ENCODE measurements around the gene GPX4.
A peak's percentile ranks its signal among the peaks of the same experiment; 100 is the strongest.
"Not testable (repeated sequence)": the region's sequence is repeated elsewhere in the genome, so short reads cannot be mapped to it uniquely, and the experiment has no call there.

GPX4 gene

DNA sequence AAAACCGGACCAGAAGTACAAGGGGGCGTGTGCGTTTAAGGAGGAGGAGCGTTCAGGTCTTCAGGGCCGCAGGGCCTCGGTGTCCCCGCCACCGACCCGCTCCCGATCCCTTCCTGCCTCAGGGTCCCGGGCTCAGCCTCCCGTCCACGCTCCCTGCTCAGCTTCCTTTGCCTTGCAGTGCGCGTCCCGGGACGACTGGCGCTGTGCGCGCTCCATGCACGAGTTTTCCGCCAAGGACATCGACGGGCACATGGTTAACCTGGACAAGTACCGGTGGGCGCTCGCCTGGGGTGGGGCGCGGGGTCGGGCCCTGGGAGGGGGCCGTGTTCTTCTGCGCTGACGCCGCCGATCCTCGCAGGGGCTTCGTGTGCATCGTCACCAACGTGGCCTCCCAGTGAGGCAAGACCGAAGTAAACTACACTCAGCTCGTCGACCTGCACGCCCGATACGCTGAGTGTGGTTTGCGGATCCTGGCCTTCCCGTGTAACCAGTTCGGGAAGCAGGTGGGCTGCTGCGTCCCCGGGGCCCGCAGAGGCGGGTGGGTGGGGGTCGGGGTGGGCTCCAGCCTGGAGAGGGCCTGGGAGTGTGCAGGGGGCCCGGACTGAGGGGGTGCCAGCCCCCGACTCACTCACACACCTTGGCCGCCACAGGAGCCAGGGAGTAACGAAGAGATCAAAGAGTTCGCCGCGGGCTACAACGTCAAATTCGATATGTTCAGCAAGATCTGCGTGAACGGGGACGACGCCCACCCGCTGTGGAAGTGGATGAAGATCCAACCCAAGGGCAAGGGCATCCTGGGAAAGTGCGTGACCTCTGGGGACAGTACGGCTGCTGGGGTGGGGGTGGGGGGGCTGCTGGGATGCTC, 1.4 kb downstream of the GPX4 start:
- DNase-seq, result no peak

DNA sequence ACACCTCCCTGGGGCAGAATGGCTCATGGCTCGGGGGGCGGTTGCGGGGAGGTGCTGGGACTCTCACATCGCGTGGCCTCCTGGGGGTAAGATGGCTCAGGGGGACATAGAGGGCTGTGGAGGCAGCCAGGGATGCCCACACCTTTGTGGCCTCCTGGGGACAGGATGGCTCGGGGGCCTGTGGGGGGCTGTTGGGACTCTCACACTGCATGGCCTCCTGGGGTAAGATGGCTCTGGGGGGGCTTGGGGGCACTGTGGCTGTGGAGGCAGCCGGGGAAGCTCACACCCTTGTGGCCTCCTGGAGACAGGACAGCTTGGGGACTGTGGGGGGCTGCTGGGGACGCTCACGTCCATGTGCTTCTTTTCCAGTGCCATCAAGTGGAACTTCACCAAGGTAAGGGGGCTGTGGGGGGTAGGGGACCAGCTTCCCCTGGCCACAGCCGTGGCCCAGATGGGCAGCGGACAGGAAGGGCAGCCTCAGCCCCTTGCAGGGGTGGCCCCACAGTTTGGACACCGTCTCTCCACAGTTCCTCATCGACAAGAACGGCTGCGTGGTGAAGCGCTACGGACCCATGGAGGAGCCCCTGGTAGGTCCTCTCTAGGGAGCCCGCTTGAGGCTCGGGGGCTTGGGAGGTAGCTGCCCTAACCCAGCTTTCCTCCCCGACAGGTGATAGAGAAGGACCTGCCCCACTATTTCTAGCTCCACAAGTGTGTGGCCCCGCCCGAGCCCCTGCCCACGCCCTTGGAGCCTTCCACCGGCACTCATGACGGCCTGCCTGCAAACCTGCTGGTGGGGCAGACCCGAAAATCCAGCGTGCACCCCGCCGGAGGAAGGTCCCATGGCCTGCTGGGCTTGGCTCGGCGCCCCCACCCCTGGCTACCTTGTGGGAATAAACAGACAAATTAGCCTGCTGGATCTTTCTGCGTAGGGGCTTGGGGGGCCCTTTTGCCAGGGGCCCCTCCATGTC, 2.4 kb downstream of the GPX4 start:
- DNase-seq, result no peak

DNA sequence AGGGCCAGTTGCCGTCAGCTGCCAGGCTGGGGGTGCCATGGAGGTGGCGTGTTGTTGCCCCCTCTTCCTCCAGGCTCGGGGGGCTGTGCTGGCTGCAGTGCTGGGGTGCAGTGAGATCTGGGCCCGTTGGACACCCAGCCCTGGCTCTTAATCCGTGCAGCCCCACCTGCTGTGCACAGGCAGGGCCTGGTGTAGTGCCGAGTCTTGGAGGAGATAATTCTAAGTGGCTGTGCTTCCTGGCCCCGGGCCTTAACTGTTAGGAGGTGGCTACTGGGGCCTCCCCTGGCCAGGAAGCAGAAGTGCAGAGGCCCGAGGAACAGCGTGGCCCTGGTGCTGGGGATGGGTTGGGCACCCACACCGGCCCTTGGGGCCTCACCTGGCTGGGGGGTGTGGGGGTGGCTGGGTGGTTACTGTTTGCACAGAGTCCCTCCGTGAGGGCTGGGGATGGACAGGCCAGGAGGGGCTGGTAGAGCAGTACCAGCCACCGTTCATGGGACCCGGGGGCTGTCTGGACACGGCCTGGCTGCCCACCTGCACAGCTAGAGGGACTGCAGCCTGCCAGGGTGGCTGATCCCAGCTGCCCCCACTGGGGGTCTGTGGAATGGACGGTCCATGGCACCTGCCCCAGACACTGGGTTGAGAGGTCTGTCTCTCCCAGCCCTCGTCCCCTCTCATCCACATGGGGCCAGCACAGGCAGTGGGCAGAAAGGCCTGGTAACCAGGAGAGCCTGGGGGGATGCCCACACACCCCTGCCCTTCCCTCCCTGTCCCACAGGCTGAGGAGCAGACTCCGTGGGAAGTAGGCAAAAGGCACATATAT, 3.3 kb downstream of the GPX4 start:
- DNase-seq, result no peak

DNA sequence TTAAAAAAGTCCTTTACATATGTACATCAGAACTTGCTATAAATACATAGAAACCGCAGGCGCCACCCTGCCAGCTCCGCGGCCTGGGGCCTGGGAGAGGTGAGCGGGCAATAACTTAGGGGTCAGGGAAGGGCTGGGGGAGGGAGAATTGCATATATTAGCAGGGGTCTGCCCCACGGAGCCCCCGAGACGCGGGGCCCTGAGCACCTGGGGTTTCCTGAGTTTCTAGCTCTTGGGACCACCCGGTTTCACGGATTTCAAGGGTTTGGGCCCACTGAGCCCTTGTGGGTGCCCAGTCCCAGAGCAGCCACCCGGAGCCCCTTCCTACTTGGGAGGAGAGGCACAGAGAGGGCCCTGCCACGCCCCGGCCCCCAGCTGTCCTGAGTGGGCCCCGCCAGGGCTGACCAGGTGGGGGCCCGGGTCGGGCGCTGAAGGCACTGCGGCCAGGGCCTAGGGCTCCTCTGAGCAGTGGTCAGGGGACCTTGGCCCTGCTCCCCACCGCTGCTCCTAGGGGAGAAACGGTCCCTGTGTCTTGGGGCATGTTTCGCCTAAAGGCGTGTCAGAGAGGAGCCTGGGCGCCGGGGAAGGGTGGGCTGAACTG, 4.0 kb downstream of the GPX4 start:
- DNase-seq, result no peak

DNA sequence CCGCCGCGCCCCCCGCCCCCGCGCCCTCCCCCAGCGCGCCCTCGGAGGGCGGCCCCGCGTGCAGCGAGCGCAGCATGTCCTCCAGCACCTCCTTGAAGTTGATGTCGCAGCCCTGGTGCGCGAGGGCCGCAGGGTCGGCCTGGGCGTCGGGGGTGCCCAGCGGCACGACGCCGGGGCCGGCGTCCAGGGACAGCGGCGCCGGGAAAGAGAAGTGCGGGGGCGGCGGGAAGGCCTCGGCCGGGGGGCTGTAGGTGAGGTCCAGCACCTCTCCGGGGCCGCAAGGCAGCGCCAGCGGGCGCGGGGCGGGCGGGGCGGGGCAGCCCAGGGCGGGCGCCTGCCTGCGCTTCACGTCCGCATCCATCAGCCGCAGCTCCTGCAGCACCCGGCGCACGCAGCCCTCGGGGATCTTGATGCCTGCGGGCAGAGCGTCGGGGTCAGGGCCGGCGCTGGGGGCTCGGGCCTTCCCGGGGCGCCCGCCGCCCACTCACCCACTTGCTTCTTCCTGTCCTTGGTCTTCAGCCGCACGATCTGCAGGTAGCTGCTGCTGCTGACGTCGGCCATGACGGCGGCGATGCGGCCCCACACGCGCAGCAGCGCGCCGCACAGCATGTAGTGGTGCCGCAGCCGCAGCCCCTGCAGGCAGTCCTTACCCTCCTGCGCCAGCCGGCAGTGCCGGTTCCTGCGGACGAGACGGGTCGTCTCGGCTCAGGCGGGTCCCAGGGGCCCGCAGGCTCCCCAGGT, 4.7 kb downstream of the GPX4 start:
- DNase-seq, result no peak

DNA sequence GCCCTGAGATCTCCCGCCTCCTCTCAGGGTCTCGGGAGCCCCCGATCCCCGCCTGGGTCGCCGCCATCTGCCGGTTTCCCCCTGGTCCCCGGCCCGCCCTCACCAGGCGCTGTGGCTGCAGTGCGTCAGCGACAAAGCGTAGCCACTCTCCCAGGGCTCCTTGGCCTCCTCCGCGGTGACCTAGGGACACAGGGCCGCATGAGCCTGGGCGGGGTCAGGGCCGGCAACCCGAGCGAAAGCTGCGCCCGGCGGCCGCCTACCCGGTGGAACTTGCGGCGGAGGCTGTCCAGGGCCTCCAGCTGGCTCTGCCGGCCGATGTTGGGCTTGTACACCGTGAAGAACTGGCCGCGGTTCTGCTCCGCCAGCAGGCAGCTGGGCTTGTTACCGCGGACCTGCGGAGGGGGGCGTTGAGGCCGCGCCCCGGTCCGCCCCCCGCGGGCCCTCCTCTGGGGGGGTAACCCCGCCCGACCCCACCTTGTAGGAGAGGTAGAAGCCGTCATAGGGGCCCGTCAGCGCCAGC, 5.3 kb downstream of the GPX4 start:
- DNase-seq, result no peak

DNA sequence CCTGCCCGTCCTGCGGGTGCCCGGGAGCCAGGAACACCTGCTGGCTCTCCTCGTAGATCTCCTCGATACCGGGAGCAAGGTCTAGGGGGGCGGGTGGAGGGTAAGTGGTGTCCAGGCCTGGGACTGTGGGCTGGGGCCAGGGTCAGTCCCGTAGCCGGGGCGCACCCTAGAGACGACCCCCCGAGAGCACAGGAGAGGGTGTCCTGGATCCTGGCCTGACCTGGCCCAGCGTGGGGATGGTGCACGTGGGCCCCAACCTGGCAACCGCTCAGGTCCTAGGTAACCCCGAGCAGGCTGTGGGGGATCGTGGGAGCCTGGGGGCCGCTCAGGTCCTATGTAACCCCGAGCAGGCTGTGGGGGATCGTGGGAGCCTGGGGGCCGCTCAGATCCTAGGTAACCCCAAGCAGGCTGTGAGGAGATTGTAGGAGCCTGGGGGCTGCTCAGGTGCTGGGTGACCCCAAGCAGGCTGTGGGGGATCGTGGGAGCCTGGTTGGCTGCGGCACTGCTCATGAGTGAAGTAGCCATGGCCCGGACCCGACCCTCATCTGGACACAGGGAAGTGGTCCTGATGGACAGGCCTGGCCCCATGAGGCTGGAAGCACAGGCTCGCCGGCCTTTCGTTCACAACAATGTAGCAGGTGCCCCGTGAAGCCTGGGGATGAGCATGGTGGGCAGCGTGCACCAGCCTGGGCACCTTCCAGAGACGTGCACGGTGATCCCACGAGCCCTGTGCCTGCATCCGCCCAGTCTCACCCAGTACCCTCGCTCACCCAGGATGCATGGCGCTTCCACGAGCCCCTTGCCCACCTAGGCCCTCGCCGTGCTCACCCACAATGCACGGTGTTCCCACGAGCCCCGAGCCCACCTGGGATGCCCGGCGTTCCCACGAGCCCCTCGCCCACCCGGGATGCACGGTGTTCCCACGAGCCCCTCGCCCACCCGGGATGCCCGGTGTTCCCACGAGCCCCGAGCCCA, 6.2 kb downstream of the GPX4 start:
- DNase-seq, result no peak

DNA sequence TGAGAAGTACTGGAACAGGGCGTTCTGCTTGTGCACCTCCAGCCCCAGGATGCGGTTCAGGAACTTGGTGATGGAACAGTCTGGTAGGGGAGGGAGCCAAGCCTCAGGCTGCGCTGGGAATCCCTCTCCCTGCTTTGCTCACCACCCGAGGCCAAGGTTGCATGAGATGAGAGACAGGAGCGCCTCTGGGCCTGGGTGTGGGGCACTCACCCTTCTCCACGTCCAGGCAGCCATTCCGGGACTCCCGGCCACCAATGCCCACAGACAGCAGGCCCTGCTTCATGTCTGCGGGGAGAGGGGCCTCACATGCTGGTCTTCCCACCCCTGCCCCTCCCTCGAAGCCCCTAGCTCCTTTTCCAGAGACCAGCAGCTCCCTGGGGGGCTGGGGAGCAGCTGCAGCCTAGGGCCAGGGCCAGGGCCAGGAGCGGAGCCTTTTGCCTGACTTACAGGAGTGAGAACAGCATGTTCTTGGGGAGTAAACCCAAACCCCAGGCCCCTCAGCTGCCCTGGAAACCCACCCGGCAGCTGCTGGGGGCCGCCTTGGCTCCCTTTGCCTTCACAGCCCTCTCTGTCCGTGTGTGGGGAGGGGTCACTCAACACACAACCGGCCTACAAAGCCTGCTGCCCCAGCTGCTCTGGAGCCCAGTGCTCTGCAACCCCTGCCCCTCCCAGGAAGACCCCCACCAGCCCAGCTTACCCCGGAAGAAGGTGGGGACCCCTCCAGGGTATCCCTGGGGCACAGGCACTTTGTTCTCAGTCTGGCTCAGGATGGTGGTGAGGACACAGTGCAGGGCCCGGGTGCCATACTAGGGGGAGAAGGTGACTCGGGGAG, 7.2 kb downstream of the GPX4 start:
- no peak for DNase-seq

DNA sequence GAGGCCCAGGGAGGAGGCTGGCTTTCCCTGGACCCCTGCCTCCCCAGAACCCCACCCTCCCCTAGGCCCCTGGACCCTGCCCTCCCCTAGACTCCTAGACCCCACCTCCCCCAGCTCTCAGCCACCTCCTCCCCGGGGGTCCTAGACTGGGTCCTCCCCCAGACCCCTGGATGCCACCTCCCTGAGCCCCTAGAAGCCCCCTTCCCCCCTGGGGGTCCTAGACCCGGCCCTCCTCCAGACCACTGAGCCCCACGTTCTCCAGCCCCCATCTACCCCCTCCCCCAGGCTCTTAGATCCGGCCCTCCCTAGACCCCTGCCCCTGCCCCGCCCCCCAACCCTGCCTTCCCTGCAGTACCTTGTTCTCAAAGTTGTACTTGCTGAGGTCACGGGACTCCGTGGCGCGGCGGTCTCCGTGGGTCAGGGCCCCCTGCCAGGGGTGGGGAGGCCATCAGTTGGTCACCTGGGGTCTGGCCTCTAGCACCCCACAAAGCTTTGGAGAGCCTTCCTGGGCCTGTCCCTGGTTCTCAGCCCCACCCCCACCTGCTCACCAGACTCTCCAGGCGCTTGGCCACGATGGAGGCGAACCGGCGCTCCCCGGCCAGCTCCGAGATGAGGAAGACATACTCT, 8.0 kb downstream of the GPX4 start:
- no peak for DNase-seq

DNA sequence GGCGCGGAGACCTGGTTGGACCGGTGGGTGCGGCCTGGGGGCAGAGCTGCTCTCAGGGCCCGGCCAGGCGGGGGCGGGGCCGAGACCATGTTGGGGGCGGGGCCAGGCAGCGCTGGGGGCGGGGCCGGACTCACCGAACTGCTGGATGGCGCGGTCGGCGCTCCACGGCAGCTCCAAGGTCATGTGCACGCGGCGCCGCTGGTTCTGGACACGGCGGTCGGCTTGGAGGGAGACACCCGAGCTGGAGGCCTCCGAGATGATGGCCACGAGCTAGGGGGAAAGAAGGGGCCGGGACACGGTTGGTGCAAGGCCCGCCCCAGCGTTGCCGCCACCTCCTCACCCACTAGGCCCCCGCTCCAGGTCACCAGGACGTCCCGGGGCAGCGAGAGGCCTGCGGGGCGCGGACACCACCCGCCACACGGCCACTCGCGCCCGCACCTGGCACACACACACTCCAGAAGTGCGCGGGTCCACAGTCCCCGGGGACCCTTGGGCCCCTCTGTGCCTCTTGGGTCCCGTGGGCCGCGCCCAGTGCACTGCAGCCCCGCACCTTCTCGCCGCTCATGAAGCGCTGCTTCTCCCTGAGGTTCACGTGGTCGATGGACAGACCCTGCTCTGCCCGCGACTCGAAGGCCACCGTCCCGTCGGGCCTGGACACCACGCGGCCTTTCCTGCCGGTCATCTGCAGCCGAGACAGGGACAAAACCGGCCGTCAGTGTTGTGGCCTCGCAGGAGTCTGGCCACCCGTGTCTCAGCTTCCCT, 8.7 kb downstream of the GPX4 start:
- no peak for DNase-seq

DNA sequence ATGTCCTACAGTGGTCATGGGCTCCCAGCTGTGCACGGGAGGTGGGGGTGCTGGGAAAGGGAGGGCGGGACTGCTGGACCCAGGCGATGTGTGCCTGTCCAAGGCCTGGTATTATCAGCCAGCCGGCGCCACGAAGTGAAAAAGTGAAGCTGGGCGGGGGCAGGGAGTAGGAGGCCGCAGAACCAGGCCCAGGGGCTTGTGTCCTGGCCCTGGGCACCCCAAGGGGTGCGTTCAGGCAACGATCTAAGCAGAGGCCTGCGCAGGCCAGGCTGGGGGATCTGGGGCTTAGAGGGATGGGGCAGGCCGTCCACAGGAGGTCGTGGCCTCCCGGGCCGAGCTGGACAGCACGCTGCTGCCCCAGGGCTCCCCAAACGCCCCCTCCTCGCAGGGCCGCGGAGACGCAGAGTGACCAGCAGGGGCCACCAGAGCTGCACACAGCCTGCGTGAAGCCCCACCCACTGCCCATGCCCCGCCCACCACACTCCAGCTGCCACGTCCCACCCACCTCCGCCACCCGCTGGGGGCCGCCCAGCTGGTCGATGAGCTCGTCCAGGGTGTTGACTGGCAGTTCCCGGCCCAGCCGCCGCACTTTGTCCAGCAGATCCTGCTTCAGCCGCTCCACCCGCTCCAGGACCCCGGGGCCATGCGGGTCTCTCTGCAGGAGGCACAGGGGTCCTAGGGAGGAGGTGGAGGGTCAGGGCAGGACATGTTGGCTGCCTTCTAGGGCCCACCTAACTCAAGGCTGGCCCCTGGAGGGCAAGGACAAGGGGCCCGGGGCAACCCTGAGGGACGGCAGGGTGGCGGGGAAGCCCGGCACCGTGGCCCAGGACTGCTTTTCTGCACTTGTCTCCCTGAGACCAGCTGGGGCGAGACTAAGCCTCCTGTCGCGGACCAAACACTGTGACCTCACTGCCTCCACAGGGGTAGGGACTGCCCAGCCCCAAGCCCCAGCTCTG, 9.5 kb downstream of the GPX4 start:
- DNase-seq, result peak; percentile 89

DNA sequence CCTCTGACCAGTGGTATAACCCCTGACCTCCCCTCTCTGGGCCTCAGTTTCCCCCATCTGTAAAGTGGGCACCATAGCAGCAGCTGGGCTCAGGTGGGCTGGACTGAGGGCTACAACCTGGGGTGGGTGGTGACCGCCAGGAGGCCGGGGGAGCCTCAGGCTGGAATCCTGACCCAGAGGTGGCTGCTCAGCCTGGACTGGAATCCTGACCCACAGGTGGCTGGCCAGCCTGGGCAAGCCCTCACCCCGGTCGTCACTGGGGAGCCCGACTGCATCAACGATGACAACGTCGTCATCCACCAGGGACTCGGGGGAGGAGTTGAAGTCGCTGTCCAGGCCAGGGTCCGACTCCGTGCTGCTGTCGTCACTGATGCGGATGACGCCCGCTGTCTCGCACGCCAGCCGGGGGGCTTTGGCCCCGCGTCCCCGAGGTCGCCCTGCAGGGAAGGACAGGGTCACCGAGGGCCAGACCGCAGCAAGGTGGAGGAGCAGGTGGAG, 10.2 kb downstream of the GPX4 start:
- no peak for DNase-seq

DNA sequence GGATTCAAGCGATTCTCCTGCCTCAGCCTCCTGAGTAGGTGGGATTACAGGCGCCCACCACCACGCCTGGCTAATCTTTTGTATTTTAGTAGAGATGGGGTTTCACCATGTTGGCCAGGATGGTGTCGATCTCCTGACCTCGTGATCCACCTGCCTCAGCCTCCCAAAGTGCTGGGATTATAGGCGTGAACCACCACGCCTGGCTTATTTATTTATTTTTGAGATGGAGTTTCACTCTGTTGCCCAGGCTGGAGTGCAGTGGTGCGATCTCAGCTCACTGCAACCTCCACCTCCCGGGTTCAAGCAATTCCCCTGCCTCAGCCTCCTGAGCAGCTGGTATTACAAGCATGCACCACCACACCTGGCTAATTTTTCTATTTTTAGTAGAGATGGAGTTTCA, 10.9 kb downstream of the GPX4 start:
- DNase-seq, result not testable (repeated sequence)

DNA sequence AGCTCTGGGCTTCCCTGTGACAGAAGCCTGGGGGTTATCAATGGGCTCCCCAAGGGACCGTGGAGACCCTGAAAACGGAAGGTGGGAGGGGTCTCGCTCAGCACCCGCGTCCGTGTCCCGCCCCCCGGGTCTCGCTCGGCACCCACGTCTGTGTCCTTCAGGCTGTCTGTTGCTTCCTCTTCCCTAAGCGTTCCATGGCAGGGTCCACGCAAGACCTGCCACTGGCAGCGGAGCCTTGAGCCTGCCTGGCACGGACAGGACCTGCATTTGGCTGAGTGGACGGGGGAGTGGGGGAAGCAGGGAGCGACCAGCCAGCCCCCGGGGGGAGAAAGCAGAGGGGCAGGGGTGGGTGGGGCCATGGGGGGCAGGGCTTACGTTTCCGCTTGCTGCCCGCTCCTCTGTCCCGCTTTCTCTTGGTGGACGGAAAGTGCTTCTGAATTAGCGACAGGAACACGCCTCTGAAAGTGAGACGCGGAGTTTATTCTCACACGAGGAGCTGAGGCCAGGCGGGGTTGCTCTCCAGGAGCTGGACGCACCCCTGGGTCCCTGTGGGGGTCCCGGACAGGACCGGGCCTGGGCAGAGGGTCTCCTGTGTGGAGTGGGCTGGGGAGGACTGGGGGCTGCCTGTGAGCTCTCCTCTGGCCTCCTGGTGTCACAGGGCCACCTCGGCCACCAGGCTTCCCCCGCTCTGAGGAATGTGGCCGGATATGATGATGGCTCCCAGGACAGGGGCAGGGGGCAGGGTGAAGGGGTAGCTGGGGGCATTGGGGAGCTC, 12.0 kb downstream of the GPX4 start:
- DNase-seq, result no peak

DNA sequence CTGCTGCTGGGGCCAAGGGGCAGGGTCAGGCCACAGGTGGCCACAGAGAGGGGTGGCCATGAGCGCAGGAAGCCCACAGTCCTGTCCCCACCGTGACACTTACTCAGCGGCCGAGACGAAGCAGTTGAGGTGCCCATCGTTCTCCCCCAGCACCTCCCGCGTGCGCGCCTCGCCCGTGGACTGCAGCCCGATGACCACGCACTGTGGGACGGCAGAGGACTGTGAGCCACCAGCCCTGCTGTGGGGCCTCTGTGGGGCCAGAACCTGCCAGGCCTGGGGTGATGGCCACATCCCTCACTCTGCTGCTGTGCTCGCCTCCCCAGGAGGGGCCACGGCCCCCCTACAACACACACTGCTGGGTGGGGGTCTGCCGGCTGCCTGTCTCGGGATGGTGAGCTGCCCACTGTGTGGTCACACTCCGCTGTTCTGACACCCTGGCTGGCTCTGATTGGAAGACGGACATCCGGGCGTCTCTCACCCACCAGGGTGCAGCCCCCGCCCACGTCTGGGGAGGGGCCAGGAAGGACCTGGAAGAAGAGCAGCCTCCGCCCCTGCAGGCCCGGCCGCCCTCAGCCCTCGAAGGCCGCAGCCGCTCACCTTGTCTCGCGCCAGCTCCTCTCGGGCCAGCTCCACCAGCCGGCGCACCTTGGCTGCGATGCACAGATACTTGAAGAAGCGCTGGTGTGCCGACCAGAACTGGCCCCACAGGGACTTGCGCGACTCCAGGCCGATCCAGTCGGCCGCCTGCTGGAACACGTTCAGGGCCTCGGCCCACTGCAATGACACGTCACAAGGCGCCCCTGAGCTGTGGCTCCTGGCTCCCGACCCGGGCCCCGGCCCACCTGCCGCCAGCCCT, 13.2 kb downstream of the GPX4 start:
- no peak for DNase-seq

Data from NCI-H146 (cell line).